GM10266 (cell line): ENCODE data around the gene SSR4.

Source experiments
- DNase-seq: peaks from one replicate; pipeline ENCODE4 v3.0.0; 2012; ENCODE audit errors: extremely low spot score
- TF ChIP-seq, protein P1 (sequence below): IDR thresholded peaks from 2 replicates; pipeline ENCODE4 v1.5.1; 2012; ENCODE audit warnings: mild to moderate bottlenecking, low read depth; ENCODE audit not compliant: control insufficient read depth, insufficient read depth; ENCODE audit errors: missing control alignments

SSR4 gene

DNA sequence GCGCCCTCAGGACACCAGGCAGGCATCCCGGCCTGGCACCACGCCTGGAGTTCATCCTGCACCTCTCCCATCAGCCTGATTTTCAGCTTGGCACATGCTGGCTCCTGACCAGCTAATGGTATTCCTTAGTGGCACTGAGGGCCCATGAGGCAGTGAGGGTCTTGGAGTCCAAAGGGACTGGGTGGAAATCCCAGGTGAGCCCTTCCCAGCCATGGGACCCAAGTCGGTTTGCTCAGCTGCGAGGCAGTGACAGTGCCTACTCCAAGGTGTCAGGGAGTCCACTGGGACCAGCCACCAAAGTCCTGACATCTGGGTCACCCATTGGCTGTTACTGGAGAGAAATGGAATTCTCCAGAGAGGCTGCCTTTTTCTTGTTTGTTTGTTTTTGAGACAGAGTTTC is 4.9 kb downstream of the SSR4 start:
- TF ChIP-seq, protein P1, sequence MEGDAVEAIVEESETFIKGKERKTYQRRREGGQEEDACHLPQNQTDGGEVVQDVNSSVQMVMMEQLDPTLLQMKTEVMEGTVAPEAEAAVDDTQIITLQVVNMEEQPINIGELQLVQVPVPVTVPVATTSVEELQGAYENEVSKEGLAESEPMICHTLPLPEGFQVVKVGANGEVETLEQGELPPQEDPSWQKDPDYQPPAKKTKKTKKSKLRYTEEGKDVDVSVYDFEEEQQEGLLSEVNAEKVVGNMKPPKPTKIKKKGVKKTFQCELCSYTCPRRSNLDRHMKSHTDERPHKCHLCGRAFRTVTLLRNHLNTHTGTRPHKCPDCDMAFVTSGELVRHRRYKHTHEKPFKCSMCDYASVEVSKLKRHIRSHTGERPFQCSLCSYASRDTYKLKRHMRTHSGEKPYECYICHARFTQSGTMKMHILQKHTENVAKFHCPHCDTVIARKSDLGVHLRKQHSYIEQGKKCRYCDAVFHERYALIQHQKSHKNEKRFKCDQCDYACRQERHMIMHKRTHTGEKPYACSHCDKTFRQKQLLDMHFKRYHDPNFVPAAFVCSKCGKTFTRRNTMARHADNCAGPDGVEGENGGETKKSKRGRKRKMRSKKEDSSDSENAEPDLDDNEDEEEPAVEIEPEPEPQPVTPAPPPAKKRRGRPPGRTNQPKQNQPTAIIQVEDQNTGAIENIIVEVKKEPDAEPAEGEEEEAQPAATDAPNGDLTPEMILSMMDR, result no peak
- no peak for DNase-seq

DNA sequence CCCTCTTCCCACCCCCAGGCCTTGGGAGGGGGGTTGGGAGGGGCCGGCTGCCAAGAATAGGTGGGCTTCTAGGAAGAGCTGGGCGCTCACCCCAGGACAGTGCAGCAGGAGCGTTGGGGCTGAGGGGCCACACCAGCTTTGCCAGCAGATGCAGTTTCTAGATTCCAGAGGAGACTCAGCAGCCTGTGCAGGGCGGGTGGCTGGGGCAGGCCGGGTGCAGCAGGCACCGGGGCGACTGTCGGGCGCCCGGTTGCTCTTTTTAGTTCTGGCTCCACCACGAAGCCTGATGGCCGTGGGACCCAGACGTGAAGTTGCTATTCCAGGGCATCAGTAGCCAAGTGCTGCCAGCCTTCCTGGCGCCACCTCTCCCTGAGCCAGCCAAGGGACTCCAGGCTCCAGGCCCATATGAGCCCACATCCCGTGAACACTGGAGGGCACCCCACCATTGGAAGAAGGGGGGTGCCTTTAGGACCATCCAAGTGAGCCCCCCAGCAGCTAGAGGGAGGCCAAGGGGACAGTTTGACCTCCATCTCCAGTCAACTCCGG is 5.8 kb downstream of the SSR4 start:
- TF ChIP-seq, protein P1, result no peak
- DNase-seq, result no peak

DNA sequence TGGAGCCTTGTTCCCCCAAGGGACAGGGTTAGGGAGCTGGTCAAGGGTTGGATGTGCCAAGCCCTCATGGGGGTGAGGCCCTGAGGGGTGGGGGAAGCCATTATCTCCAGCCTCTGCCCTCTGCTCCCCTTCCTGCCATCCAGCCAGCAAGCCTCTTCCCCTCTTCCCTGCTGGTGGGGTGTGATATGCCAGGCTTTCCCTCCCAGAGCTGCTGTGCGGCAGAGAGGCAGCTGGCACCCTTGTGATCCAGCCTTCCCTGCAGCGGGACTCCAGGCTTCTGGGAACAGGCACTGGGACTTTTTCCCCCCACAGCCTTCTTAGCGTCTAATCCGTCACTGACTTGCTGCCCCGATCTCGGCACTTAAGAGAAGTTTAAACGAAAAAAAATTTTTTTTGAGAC is 6.3 kb downstream of the SSR4 start:
- no peak for DNase-seq
- TF ChIP-seq, protein P1, result no peak

DNA sequence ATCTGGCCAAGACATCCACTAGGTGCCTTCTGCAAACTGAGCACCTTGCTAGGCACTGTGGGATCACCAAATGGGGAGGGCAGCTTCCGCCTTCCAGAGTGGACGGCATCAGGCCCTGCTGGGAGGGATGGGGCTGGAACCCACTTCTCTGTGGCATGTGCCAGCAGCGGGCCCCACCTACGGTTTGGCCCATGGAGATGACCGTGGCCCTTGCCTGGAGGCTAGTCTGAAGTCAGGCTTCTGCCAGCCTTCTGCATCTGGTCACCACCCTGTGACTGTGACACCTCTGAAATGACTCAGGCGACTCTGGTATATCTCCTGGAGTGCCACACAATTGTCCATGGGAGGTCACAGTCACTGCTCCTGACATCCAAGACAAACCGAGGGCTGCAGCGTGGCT is 7.2 kb downstream of the SSR4 start:
- no peak for DNase-seq
- TF ChIP-seq, protein P1, result no peak

DNA sequence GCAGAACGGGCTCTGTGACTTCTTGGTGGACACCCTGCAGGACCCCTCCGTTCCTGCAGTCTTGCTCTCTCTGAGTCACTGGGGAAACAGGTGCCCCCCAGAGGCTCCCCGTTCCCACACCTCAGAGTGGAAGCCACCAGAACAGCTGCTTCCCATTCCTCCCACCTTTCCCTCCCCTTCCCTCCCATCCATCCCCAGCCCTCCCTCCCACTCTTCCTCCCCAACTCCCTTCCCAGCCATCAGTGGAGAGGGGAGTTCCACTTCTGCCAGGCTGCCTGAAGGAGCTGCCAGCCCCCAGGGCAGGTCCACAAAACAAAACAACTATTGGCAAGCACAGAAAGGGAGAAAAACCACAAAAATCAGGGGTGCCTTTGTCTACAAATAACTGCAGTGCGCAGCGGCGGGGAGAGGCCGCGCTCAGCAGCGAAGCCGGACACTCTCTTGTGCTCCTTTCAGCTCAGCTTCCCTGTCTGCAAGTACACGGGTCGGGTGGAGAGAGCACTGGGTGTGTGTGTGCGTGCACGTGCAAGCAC is 8.1 kb downstream of the SSR4 start:
- TF ChIP-seq, protein P1, result no peak
- DNase-seq, result no peak

DNA sequence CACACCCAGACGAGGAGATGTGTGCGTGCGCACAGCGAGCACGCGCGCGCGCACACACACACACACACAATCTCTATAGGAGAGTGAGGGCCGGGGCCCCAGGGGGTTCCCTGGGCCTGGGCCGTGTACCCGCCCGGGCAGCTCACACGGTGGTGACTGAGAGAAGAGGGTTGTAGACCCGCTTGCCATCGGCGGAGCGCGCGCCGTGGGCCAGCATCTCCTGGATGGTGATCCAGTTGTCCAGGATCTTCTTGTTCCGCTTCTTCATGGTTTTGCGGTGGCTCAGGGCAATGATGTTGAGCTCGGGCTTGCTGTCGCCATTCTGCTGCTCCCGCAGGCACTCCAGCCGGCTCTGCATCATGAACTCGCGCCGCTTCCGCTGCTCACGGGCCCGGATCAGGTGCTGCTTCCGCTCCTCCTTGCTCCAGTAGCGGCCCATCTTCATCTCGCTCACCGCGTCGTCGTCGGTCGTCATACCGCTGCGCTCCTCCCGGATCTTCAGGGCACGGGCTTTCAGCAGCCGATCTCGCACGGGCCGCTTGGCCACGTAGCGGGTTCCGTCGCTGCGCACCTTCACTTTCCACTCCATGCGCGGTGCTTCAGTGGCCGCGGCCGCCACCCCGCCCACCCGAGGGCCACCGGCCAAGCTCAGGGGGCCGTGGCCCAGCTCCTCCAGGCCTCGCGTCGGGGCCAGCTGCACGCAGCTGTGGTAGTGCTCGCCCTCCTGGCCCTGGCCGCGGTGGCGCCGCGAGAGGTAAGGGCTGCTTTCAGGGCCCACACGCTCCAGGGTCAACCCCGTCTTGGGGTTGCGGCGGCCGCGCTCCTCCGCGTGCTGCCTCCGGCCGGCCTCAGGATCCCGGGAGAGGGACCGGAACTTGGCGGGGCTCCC is 9.0 kb downstream of the SSR4 start:
- TF ChIP-seq, protein P1, result no peak

DNA sequence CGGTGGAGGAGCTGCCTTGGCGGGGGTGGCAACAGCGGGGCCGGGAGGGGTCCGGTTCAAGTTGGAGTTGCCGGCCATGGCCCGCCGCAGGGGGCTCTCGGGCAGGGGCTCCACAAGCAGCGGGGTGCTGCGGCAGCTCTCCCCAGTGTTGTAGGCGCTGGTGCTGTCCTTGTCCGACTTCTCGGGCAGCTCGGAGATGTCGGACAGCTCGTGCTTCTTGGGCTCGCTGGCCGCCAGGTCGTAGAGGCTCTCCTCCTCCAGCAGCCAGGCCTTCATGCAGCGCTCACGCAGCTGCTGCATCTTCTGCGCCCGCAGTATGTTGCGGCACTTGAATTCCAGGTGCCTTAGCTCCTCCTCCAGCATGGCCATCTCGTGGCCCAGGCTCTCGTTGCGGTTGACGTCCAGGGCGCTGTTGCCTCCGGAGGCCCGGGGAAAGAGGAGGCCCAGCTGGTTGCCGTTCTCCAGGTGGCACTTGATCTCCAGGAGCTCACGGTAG is 9.7 kb downstream of the SSR4 start:
- TF ChIP-seq, protein P1, result no peak
- no peak for DNase-seq

More for the DNA sequence above, 9.0 kb downstream of the SSR4 start:
- no peak for DNase-seq
